ENCODE measurements around the gene XRCC3. TPM values are rescaled to one million over a fixed set of nuclear protein-coding genes. Genes with fewer than 3 reads are reported as not detected.
"Not testable (repeated sequence)": the region's sequence is repeated elsewhere in the genome, so short reads cannot be mapped to it uniquely, and the experiment has no call there.

The XRCC3 gene
- total RNA-seq, 4 donors from 2014 or later: 9.5 to 14.7 (median 12.3) TPM

GRCh38 chr14:103693515-103693914, 21.7 kb downstream of the XRCC3 start:
- TF ChIP-seq POLR2A (IDR thresholded peaks at IDR 0.05): no peak
- TF ChIP-seq, protein P1, sequence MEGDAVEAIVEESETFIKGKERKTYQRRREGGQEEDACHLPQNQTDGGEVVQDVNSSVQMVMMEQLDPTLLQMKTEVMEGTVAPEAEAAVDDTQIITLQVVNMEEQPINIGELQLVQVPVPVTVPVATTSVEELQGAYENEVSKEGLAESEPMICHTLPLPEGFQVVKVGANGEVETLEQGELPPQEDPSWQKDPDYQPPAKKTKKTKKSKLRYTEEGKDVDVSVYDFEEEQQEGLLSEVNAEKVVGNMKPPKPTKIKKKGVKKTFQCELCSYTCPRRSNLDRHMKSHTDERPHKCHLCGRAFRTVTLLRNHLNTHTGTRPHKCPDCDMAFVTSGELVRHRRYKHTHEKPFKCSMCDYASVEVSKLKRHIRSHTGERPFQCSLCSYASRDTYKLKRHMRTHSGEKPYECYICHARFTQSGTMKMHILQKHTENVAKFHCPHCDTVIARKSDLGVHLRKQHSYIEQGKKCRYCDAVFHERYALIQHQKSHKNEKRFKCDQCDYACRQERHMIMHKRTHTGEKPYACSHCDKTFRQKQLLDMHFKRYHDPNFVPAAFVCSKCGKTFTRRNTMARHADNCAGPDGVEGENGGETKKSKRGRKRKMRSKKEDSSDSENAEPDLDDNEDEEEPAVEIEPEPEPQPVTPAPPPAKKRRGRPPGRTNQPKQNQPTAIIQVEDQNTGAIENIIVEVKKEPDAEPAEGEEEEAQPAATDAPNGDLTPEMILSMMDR (IDR thresholded peaks at IDR 0.05): no peak
- WGBS, 2 donors: 60 to 70% methylated on average over 22 of the region's 22 CpGs
- peak in 1 of 2 donors; percentile 88 for DNase-seq (ENCODE audit: low spot score in 2 of 2)
- intact Hi-C loops (cut with DNase I; ENCODE audit: low total_unique reads): no loop called here
- H3K4me3 ChIP-seq (ENCODE audit: low read depth, poor library complexity, severe bottlenecking): no peak overlapping the region

GRCh38 chr14:103692871-103693270, 22.4 kb downstream of the XRCC3 start:
- DNase-seq (ENCODE audit: low spot score in 2 of 2): peak in 1 of 2 donors; percentile 81
- no peak overlapping the region for H3K4me3 ChIP-seq (ENCODE audit: low read depth, poor library complexity, severe bottlenecking)
- intact Hi-C loops (cut with DNase I; ENCODE audit: low total_unique reads): no loop called here
- no peak for TF ChIP-seq POLR2A (IDR thresholded peaks at IDR 0.05)
- TF ChIP-seq, protein P1 (IDR thresholded peaks at IDR 0.05): no peak
- 53 to 61% methylated on average over 12 of the region's 12 CpGs for WGBS, 2 donors

- DNase-seq (ENCODE audit: low spot score in 2 of 2): peak in 1 of 2 donors; percentile 80
- H3K4me3 ChIP-seq (ENCODE audit: low read depth, poor library complexity, severe bottlenecking): no peak overlapping the region
- WGBS, 2 donors: 92 to 94% methylated on average over 17 of the region's 17 CpGs
- TF ChIP-seq, protein P1 (IDR thresholded peaks at IDR 0.05): no peak
- TF ChIP-seq POLR2A (IDR thresholded peaks at IDR 0.05): no peak
- intact Hi-C loops (cut with DNase I; ENCODE audit: low total_unique reads): no loop called here
These were observed 23.1 kb downstream of the XRCC3 start for GRCh38 chr14:103692159-103692558.

DNA sequence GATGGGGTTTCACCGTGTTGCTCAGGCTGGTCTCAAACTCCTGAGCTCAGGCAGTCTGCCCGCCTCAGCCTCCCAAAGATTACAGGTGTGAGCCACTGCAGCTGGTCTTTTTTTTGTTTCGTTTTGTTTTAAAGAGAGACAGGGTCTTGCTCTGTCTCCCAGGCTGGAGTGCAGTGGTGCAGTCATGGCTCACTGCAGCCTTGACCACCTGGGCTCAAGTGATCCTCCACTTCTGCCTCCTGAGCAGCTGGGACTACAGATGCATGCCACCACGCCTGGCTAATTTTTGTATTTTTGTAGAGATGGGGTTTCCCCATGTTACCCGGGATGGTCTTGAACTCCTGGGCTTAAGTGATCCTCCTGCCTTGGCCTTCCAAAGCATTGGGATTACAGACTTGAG, 23.6 kb downstream of the XRCC3 start:
- DNase-seq (ENCODE audit: low spot score in 2 of 2); H3K4me3 ChIP-seq (ENCODE audit: low read depth, poor library complexity, severe bottlenecking); intact Hi-C loops (cut with DNase I; ENCODE audit: low total_unique reads): not testable (repeated sequence)
- 87 to 91% methylated on average over 5 of the region's 5 CpGs for WGBS, 2 donors

DNA sequence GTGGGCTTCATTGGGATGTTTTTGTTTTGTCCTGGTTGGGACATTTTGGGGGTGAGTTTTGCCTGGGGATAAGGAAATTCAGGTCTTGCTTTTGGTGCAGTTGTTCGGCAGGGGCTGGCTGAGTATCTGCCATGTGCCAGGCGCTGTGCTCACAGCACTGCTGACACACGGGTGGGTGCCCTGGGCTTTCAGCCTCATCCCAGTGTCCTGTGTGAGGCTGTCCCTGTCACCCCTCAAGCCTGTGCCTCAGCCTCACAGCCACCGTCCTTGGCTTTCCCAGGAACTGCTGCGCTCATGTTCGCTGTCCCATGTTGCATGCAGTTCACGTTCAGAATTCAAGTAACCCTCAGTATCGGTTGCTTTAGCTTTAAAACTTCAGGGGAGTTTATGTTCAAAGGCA, 24.9 kb downstream of the XRCC3 start:
- TF ChIP-seq, protein P1 (IDR thresholded peaks at IDR 0.05): no peak
- no peak for TF ChIP-seq POLR2A (IDR thresholded peaks at IDR 0.05)
- WGBS, 2 donors: 76 to 86% methylated on average over 8 of the region's 8 CpGs
- no peak for DNase-seq (ENCODE audit: low spot score in 2 of 2)
- no peak overlapping the region for H3K4me3 ChIP-seq (ENCODE audit: low read depth, poor library complexity, severe bottlenecking)
- intact Hi-C loops (cut with DNase I; ENCODE audit: low total_unique reads): no loop called here

- no peak for DNase-seq (ENCODE audit: low spot score in 2 of 2)
- no peak for TF ChIP-seq POLR2A (IDR thresholded peaks at IDR 0.05)
- TF ChIP-seq, protein P1 (IDR thresholded peaks at IDR 0.05): no peak
- H3K4me3 ChIP-seq (ENCODE audit: low read depth, poor library complexity, severe bottlenecking): no peak overlapping the region
- WGBS, 2 donors: 47 to 53% methylated on average over 16 of the region's 16 CpGs
- intact Hi-C loops (cut with DNase I; ENCODE audit: low total_unique reads): no loop called here
These were observed 26.0 kb downstream of the XRCC3 start for GRCh38 chr14:103688906-103689902.

All from lower leg skin (tissue), 4 donors.